Measurements from ENCODE around the gene CARHSP1.
"Not testable (repeated sequence)": the region's sequence is repeated elsewhere in the genome, so short reads cannot be mapped to it uniquely, and the experiment has no call there.

Gene CARHSP1

GRCh38 chr16:8854298-8854948 is 14.4 kb downstream of the CARHSP1 start:
- no peak for DNase-seq (ENCODE audit: low spot score)

- DNase-seq (ENCODE audit: low spot score) = no peak
Measured at GRCh38 chr16:8853611-8854010, 15.2 kb downstream of the CARHSP1 start.

GRCh38 chr16:8853150-8853549 is 15.7 kb downstream of the CARHSP1 start:
- no peak for DNase-seq (ENCODE audit: low spot score)

DNA sequence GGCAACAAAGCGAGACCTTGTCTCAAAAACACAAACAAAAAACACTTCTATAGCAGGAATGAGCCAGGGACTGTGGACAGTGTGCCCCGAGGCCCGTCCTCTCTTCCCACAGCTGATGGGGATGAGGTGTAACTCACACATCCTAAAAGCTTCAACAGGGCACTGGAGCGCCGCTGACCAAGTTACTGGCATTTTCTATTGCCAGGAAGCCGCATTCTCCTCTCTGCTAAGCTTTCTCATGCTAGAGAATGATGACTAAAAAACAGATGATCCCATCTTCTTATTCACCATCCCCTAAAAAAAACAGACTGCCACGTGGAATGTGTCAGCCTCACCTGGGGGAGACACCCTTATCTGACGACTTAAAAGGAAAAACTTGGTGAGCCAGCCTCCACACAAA is 16.3 kb downstream of the CARHSP1 start:
- no peak for DNase-seq (ENCODE audit: low spot score)

GRCh38 chr16:8851761-8852403 is 16.9 kb downstream of the CARHSP1 start:
- no peak for DNase-seq (ENCODE audit: low spot score)

DNA sequence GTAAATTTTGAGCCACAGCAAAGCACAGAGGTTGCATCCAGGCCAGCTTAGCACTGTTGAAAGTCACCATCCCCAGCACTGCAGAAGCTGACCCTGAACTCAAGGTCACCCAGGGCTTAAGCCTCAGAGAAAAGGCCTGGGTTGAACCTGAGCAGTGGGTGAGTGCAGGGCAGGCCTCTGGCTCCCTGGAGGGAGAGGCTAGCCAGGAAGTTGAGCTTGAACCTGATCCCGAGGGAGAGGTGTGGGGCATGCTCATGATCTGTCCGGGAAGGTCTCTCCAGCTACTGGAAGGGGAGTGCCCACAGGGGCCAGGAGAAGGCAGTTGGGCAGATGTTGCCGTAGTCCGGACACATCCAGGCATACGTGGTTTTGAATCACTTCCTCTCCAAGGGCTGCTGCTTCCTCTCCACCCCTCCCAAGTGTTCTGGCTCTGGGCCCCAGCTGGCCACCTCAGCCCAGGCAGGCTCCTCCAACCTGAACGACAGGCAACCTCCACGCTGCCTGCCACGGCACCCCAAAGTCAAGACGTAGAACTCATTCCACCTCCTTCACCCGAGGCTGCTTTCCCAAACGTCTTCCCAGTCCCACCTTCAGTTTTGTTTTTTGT is 18.4 kb downstream of the CARHSP1 start:
- no peak for DNase-seq (ENCODE audit: low spot score)

DNA sequence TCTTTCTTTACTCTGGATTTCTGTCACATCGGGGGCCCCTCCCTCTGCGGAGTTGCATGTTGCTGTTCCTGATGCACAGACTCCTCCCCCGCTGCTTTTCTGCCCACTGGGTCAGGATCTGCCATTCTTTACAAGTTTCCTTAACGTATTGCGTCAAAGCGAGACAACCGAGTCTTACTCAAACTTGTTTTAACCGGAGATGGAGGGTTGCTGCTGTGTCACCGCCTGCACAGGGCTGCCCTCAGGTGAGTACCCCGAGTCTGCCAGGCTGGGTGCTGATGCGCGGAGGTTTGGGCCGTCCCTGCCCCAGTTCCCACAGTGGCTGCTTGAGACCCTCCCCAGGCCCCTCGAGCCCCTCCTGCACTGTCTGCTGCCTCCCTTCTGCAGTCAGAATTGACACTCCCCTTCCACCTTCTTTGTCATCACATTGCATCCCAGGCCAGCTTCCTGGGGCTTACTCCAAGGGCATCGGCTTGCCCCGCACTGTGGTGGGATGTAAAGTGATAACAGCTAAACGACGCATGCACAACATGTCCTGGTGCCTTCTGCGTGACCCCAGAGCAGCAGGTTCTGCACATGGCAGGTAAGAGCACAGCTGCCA is 19.3 kb downstream of the CARHSP1 start:
- no peak for DNase-seq (ENCODE audit: low spot score)

GRCh38 chr16:8848939-8849391 is 19.8 kb downstream of the CARHSP1 start:
- DNase-seq (ENCODE audit: low spot score) = no peak

DNA sequence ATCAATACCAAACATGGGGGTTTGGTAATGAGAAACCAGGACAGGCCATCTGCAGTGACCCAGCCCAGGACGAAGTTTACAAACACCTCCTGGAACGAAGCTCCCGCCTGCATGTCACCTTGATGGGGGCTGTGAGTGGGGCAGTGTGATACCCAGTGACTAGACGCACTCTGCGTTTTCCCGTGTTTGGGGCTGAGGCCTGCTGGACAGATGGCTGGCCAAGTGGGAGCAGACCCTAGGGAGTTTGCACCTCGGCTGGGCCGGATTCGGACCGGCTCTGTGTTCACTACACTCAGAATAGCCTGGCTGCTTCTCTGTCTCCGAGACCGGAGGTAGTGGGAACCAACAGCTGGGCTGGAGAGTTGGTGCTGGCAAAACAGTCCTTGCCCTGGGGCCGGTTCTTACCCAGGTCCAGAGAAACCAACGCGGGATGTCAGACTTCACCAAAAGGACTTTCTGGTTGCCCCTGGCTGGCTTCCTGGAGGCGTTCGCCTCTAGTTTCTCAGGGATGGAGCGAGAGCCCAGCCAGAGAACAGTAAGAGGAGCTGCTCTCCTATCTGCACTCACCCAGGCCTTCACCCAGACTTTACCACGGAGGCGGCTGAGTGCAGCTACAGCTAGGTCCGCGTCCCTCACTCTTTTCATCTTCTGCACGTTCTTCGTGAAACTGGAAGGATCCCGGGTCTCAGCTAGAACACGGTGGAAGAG is 20.4 kb downstream of the CARHSP1 start:
- DNase-seq (ENCODE audit: low spot score) = no peak

- DNase-seq (ENCODE audit: low spot score) = no peak
Measured at GRCh38 chr16:8847623-8848022, 21.2 kb downstream of the CARHSP1 start.

DNA sequence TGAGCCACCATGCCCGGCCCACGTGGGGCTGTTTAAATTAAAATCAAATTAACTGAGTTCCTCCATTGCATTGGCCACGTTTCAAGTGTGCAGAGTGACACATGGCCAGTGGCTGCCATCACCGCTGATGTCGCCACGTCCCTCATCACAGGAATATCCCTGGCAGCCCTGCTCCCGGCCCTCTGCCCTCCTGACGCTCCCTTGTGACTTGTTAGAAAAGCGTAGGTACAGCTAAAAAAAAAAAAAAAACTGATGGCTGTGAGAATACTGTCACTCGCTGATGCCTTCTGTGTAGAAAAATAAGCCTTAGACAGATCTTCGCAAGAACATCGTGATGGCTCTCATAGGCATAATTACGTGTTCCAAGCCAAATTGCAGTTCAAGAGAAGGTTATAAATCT is 21.7 kb downstream of the CARHSP1 start:
- DNase-seq (ENCODE audit: low spot score) = no peak

GRCh38 chr16:8846401-8846932 is 22.3 kb downstream of the CARHSP1 start:
- no peak for DNase-seq (ENCODE audit: low spot score)

DNA sequence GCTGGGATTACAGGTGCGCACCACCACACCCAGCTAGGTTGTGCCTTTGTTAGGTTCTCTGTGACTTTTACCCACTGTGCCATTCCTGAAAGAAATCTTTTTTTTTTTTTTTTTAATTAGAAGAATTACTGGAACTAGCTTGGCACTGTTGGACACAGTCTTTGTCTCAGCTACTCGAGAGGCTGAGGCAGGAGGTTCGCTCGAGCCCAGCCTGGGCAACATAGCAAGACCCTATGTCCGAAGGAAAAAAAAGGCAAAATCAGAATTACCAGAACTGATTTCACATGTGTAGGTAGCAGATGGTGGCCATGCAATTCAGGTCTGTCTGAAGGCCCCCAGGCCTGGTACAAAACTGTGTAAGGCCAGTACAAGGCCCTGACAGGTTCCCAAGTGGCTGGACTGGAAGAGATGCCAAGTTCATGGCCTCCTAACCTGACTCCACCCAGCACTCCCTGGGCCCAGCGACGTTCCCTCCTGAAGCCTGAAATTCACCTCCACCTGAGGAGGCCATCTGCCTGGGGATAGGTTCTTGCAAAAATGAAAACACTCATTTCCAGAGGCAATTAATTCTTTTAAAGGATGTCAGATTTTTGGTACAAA is 23.0 kb downstream of the CARHSP1 start:
- no peak for DNase-seq (ENCODE audit: low spot score)

DNA sequence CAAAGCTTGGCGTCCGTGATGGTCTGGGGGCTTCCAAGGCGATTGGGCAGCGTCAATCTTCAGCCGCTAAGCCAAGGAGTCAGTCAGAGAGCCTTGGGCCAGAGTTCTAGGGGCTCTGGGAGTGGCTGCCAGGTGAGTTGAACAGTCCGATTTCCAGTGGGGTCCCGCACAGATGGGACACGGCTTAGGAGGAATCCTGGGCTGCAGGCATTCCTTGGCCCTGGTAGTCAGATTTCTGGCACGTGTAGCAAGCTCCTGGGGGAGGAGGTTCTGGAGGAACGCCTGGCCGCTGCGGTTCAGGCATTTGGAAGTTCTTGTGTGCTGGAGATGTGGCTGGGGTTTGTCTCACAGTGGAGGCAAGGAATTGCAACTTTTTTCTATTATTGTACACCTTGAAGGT is 25.5 kb downstream of the CARHSP1 start:
- DNase-seq (ENCODE audit: low spot score) = not testable (repeated sequence)

DNA sequence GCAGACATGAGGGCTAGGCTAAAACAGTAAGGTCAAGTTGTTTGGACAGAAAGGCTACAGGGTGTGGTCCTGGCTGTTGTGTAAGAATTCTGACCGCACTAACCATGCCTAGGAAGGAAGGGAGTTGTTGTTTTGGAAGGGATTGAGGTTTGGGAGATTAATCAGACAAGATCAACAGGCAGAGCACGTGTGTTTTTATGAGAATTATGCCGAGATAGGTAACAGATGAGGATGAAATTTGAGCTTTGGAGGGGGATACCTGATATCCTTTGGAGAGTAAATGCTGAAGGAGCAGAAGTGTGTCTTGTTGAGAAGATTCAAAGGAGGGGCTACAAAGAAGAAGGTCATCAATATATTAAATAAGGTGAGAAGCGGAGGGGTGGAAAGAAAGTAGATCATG is 26.8 kb downstream of the CARHSP1 start:
- not testable (repeated sequence) for DNase-seq (ENCODE audit: low spot score)

DNA sequence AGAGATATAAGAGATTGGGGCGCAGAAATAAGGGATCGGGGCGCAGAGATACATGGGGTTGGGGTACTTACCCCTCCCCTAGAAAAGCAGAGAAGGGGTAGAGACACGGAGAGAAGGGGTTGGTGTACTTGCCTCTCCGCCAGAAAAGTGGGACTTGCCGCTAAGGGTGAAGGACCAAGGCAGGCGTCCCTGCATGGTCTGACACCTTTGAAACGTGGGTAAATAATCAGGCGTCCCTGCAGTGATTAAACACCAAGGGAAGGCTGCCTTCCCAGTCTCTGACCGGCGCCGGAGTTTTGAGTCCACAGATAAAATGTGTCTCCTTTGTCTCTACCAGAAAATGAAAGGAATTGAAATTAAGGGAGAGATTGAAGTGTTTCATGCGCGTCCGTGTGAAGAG is 31.2 kb downstream of the CARHSP1 start:
- not testable (repeated sequence) for DNase-seq (ENCODE audit: low spot score)

DNA sequence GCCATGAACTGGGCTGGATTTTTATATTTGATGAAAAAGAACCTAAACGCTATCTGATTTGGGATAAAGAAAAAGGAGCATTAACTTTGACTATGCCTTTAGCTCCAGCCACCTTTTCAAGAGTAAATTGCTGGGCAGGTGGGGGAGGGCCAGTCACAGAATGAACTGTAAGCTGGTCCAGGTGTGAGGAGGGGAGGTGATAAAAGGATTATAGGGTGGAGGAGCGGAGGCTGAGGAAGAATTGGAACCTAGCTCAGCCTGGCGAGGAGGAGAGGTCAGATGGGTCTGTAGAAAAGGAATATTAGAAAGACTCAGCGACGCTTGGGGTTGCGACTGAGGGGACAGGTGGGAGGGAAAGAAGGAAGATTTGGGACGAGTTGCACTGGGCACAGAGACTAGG is 32.0 kb downstream of the CARHSP1 start:
- not testable (repeated sequence) for DNase-seq (ENCODE audit: low spot score)

DNA sequence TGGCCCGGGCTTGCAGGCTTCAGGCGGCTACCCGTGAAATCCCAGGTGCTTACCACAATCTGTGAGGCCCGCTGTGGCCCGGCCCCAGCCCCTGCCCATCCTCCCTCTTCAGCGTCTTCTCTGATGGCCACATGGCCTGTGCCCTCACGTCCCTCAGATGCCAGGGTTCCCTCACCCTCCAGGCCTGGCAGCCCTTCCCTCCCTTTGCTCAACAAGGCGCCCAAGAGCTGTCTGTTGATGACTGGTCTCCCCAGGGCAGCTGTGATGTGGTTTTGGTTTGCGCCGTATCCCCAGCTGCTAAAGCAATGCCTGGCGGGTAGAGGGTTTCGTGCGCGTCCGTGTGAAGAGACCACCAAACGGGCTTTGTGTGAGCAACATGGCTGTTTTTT is 36.1 kb downstream of the CARHSP1 start:
- DNase-seq (ENCODE audit: low spot score) = peak; percentile 37

DNA sequence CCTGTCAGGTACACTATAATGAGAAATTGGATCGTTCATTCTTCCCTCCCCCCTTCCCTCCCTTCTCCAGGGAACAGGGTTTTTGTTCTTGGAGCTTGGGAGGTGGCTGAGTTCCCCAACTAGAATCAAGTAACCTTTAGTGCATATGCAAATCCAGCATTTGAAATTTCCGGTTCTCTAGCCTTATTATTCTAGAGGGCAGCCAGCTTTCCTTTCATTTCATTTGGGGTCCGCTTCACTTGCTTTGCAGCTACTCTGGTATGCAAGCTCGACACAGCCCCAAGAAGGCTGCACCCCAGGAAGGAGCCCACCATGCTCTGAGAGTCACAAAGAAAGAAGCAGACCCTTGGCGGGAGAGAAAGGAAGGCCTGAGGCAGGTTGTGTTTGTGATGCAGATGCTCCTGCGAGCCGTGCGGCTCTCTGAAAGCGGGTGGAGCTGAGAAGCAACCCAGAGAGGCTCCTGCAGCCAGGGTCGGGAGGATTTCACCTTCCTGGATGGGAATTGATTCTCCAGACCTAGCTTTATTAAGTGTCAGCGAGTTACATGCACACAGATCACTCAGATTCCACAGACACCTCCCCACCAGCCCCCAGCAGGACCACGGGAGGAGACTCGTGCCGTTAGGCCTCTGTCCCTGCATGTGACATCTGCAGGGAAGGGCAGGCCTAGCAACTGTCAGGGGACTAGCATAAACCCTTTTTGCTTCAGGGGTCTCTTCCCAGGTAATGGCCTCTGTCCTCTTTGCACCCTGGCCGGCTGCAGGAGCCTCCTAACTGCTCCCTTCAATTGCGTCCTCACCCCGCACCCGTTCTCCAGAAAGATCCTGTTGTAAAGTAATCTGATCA is 36.7 kb downstream of the CARHSP1 start:
- DNase-seq (ENCODE audit: low spot score) = no peak

DNA sequence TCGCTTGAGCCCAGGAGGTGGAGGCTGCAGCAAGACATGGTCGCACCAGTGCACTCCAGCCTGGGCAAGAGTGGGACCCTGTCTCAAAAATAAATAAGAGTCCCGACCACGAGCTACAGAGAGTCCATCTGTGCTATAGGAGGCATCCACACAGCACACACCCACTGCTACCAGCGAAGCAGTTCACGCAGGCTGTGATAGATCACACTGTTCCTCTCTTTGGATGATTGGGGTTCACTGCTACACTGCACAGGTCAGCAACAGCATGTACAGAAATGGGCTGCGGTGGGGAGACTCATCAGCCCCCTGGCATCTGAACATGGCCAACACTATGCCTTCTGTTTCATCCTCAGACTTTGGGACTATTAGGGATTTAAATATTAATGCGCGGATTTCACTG is 37.4 kb downstream of the CARHSP1 start:
- no peak for DNase-seq (ENCODE audit: low spot score)
